ENCODE results near the gene INPP5E.

Gene INPP5E

GRCh38 chr9:136460772-136461325, 21.2 kb upstream of the INPP5E start:
- no peaks in the 10 kb centered on the region for H3K27me3 Mint-ChIP-seq (ENCODE audit: low read depth, poor library complexity)
- H3K9me3 Mint-ChIP-seq = no peaks in the 10 kb centered on the region

GRCh38 chr9:136459425-136459824, 19.8 kb upstream of the INPP5E start:
- no peak overlapping the region for H3K4me3 Mint-ChIP-seq
- H3K27me3 Mint-ChIP-seq (ENCODE audit: low read depth, poor library complexity) = no peaks in the 10 kb centered on the region
- no peak for DNase-seq
- peaks cover 73% of the 10 kb centered on the region for H3K36me3 Mint-ChIP-seq (ENCODE audit: low read depth)
- H3K4me1 Mint-ChIP-seq = no peaks in the 10 kb centered on the region
- H3K27ac Mint-ChIP-seq = no peak overlapping the region
- H3K9me3 Mint-ChIP-seq = no peaks in the 10 kb centered on the region
- TF ChIP-seq CTCF (IDR thresholded peaks at IDR 0.05) = no peak

More at GRCh38 chr9:136460772-136461325, 21.2 kb upstream of the INPP5E start:
- Mint-ChIP-seq H3K36me3 (ENCODE audit: low read depth) (peaks cover 74% of the 10 kb centered on the region), H3K27ac (no peak overlapping the region), H3K4me1 (no peaks in the 10 kb centered on the region), H3K4me3 (no peak overlapping the region)
- no peak for TF ChIP-seq CTCF (IDR thresholded peaks at IDR 0.05)
- no peak for DNase-seq

GRCh38 chr9:136457326-136457725, 17.7 kb upstream of the INPP5E start:
- H3K36me3 Mint-ChIP-seq (ENCODE audit: low read depth) = peaks cover 69% of the 10 kb centered on the region
- no peaks in the 10 kb centered on the region for H3K27me3 Mint-ChIP-seq (ENCODE audit: low read depth, poor library complexity)
- TF ChIP-seq CTCF (IDR thresholded peaks at IDR 0.05) = no peak
- H3K4me1 Mint-ChIP-seq = no peaks in the 10 kb centered on the region
- no peaks in the 10 kb centered on the region for H3K9me3 Mint-ChIP-seq
- H3K27ac Mint-ChIP-seq = no peak overlapping the region
- no peak overlapping the region for H3K4me3 Mint-ChIP-seq
- DNase-seq = no peak

- Mint-ChIP-seq H3K9me3 (no peaks in the 10 kb centered on the region), H3K27ac (no peak overlapping the region), H3K4me1 (no peaks in the 10 kb centered on the region), H3K36me3 (ENCODE audit: low read depth) (peaks cover 70% of the 10 kb centered on the region), H3K4me3 (no peak overlapping the region), H3K27me3 (ENCODE audit: low read depth, poor library complexity) (no peaks in the 10 kb centered on the region)
- no peak for TF ChIP-seq CTCF (IDR thresholded peaks at IDR 0.05)
- no peak for DNase-seq
Observed at GRCh38 chr9:136456258-136456657, 16.6 kb upstream of the INPP5E start.

GRCh38 chr9:136455043-136456002, 15.7 kb upstream of the INPP5E start:
- Mint-ChIP-seq H3K4me3 (no peak overlapping the region), H3K27ac (peak overlapping the region; percentile 84), H3K9me3 (no peaks in the 10 kb centered on the region), H3K27me3 (ENCODE audit: low read depth, poor library complexity) (no peaks in the 10 kb centered on the region), H3K4me1 (no peaks in the 10 kb centered on the region), H3K36me3 (ENCODE audit: low read depth) (peaks cover 73% of the 10 kb centered on the region)
- no peak for DNase-seq
- no peak for TF ChIP-seq CTCF (IDR thresholded peaks at IDR 0.05)

Data from nephron progenitor cell (in vitro differentiated cells).